HG02840 (cell line): ENCODE measurements around the gene ZNF112.

ENCODE experiments used
- ATAC-seq: cut with Tn5 transposase; IDR thresholded peaks from one replicate; pipeline ENCODE4 v1.9.1; 2021; ENCODE audit warnings: mild to moderate bottlenecking, moderate library complexity, moderate number of reproducible peaks; ENCODE audit not compliant: unreplicated experiment, low FRiP score

The ZNF112 gene

GRCh38 chr19:44284968-44285367 is 71.5 kb downstream of the ZNF112 start:
- ATAC-seq, result no peak

GRCh38 chr19:44282846-44283245 is 73.6 kb downstream of the ZNF112 start:
- ATAC-seq, result no peak

GRCh38 chr19:44280916-44281315 is 75.6 kb downstream of the ZNF112 start:
- ATAC-seq, result no peak

- no peak for ATAC-seq
Measured at GRCh38 chr19:44278181-44278690, 78.2 kb downstream of the ZNF112 start.

GRCh38 chr19:44277331-44277730 is 79.1 kb downstream of the ZNF112 start:
- no peak for ATAC-seq
